WTC11 (cell line): Measurements from ENCODE around the gene PPTC7.

Experiments used
- CTCF ChIP-seq: fragments of 200-600 bp; IDR thresholded peaks from 2 replicates; pipeline ENCODE4 v1.8.0; 2022; ENCODE audit warnings: antibody characterized with exemption
- ETV6 ChIP-seq: sonication (generic); formaldehyde crosslinking; IDR thresholded peaks from 2 replicates; pipeline ENCODE4 v1.8.1; 2022; ENCODE audit warnings: mild to moderate bottlenecking, missing genetic modification reagents
- JUN ChIP-seq: sonication (generic); formaldehyde crosslinking; IDR thresholded peaks from 2 replicates; pipeline ENCODE4 v1.8.0; 2023; ENCODE audit warnings: mild to moderate bottlenecking, missing genetic modification reagents
- NFYB ChIP-seq: sonication (generic); formaldehyde crosslinking; conservative IDR thresholded peaks from 2 replicates; pipeline ENCODE4 v1.8.0; 2022; ENCODE audit warnings: low read depth, missing genetic modification reagents
- NR2C2 ChIP-seq: sonication (generic); formaldehyde crosslinking; IDR thresholded peaks from 2 replicates; pipeline ENCODE4 v1.8.0; 2022; ENCODE audit warnings: mild to moderate bottlenecking, missing genetic modification reagents
- PRRX2 ChIP-seq: fragments of 250-450 bp; sonication (Bioruptor Pico); IDR thresholded peaks from 2 replicates; pipeline ENCODE4 v1.8.0; 2021; ENCODE audit warnings: mild to moderate bottlenecking
- TP53 ChIP-seq: sonication (generic); formaldehyde crosslinking; IDR thresholded peaks from 2 replicates; pipeline ENCODE4 v1.8.1; 2023; ENCODE audit warnings: mild to moderate bottlenecking, missing genetic modification reagents
- ZNF138 ChIP-seq: sonication (generic); formaldehyde crosslinking; conservative IDR thresholded peaks from 2 replicates; pipeline ENCODE4 v1.8.1; 2022; ENCODE audit warnings: mild to moderate bottlenecking, moderate library complexity, missing genetic modification reagents
- ZSCAN18 ChIP-seq: fragments of 250-450 bp; sonication (Bioruptor Pico); IDR thresholded peaks from 2 replicates; pipeline ENCODE4 v2.1.2; 2022; ENCODE audit warnings: mild to moderate bottlenecking, moderate library complexity
- TF ChIP-seq, protein P1 (sequence below): sonication (generic); formaldehyde crosslinking; IDR thresholded peaks from 2 replicates; pipeline ENCODE4 v1.8.1; 2023; ENCODE audit warnings: mild to moderate bottlenecking, missing genetic modification reagents
- TF ChIP-seq, protein P2 (sequence below): sonication (generic); formaldehyde crosslinking; IDR thresholded peaks from 2 replicates; pipeline ENCODE4 v1.8.1; 2022; ENCODE audit warnings: missing genetic modification reagents, borderline replicate concordance
- TF ChIP-seq, protein P3 (sequence below): sonication (generic); formaldehyde crosslinking; IDR thresholded peaks from 2 replicates; pipeline ENCODE4 v1.8.1; 2022; ENCODE audit warnings: mild to moderate bottlenecking, missing genetic modification reagents, moderate library complexity, borderline replicate concordance

DNA sequence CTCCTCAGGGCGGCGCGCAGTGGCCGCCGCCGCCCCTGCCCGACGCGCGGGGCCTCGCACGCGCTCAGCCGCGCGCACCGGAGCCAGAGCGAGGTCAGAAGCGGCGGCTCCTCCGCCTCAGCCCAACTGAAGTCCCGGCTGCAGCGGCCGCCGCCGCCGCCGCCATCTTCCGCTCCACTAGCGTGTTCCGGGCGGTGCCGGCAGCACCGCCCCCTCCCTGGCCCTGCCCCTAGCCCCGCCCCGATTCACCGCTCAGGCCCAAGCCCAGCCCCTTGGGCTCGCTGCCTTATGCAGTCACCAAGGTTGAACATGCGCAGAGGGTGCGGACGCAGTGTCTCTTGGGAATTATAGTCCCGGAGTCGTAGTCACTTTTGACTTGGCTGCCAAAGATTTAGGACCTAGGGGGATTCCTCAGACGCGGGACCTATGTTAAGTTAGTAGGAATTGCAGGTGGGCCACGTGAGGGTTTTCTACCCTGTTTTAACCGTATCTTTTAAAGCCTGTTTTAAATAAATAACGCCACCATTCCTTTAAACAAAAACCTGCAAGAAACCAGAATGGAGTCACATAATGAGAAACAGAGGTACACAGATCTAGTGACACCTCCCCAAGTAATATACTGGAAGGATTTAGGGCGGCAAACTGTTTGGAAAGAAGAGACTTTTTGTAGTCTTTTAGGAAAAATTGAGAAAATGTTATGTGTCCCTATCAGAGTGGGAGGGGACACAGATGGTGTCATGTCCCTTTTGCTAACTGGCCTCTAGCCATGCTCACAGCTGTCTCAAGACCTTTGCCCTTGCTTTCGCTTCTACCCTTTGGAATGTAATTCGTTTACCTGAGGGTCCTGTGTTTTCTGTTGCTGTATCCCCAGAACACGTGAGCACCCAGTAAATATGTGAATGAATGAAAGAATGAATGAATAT, at the start of gene PPTC7:
- TF ChIP-seq CTCF = no peak
- no peak for TF ChIP-seq ZNF138 (CRISPR knock-in tag)
- no peak for TF ChIP-seq PRRX2
- no peak for TF ChIP-seq TP53 (CRISPR knock-in tag)
- TF ChIP-seq NR2C2 = no peak
- no peak for TF ChIP-seq ZSCAN18 (CRISPR knock-in tag)
- no peak for TF ChIP-seq ETV6 (CRISPR knock-in tag)
- TF ChIP-seq, protein P1, sequence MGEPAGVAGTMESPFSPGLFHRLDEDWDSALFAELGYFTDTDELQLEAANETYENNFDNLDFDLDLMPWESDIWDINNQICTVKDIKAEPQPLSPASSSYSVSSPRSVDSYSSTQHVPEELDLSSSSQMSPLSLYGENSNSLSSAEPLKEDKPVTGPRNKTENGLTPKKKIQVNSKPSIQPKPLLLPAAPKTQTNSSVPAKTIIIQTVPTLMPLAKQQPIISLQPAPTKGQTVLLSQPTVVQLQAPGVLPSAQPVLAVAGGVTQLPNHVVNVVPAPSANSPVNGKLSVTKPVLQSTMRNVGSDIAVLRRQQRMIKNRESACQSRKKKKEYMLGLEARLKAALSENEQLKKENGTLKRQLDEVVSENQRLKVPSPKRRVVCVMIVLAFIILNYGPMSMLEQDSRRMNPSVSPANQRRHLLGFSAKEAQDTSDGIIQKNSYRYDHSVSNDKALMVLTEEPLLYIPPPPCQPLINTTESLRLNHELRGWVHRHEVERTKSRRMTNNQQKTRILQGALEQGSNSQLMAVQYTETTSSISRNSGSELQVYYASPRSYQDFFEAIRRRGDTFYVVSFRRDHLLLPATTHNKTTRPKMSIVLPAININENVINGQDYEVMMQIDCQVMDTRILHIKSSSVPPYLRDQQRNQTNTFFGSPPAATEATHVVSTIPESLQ (CRISPR knock-in tag) = no peak
- TF ChIP-seq, protein P2, sequence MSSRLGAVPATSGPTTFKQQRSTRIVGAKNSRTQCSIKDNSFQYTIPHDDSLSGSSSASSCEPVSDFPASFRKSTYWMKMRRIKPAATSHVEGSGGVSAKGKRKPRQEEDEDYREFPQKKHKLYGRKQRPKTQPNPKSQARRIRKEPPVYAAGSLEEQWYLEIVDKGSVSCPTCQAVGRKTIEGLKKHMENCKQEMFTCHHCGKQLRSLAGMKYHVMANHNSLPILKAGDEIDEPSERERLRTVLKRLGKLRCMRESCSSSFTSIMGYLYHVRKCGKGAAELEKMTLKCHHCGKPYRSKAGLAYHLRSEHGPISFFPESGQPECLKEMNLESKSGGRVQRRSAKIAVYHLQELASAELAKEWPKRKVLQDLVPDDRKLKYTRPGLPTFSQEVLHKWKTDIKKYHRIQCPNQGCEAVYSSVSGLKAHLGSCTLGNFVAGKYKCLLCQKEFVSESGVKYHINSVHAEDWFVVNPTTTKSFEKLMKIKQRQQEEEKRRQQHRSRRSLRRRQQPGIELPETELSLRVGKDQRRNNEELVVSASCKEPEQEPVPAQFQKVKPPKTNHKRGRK (CRISPR knock-in tag) = no peak
- TF ChIP-seq JUN = no peak
- no peak for TF ChIP-seq NFYB (CRISPR knock-in tag)
- TF ChIP-seq, protein P3, sequence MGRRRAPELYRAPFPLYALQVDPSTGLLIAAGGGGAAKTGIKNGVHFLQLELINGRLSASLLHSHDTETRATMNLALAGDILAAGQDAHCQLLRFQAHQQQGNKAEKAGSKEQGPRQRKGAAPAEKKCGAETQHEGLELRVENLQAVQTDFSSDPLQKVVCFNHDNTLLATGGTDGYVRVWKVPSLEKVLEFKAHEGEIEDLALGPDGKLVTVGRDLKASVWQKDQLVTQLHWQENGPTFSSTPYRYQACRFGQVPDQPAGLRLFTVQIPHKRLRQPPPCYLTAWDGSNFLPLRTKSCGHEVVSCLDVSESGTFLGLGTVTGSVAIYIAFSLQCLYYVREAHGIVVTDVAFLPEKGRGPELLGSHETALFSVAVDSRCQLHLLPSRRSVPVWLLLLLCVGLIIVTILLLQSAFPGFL (CRISPR knock-in tag) = no peak
